GM18867 (cell line): Measurements from ENCODE around the gene CIP2A.

Experiments
- ATAC-seq: cut with Tn5 transposase; IDR thresholded peaks from one replicate; pipeline ENCODE4 v1.9.1; 2021; ENCODE audit warnings: mild to moderate bottlenecking, moderate library complexity; ENCODE audit not compliant: unreplicated experiment

The CIP2A gene

DNA sequence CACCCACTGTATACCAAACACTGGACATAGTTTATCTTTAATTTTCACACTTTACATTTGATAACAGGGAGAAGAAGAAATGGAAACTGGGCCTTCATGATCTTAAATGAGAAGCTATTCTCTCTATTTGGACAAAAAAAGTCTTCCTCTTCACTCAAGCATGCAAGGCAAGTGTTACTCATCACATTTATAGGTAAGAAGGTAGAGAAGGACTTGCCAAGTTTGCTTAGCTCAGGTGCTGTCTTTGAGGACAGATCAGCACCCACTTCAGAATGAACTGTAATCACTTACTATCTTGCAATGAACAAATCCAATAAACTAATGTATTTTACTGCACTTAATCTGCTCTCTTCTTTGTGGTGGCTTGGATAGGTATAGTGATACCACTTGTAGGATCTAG, 77.7 kb downstream of the CIP2A start:
- ATAC-seq: no peak

DNA sequence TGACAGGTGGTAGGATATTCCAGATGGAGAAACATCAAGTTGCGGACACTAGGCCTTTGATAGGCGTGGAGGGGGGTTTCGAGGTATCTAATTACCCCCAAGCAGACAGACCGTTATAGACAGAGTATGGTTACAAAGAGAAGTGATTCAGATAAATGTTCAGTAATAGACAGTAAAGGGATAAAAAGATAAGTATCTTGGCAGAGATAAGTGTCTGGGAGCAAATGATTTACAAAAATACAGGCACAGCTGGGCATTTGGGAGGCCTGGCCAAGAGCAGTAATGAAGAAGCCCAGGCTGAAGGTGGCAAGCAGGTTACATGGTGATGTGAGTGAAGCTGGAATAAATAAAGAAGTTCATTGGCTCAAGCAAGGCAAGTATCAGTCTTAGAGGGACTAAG, 78.2 kb downstream of the CIP2A start:
- no peak for ATAC-seq

DNA sequence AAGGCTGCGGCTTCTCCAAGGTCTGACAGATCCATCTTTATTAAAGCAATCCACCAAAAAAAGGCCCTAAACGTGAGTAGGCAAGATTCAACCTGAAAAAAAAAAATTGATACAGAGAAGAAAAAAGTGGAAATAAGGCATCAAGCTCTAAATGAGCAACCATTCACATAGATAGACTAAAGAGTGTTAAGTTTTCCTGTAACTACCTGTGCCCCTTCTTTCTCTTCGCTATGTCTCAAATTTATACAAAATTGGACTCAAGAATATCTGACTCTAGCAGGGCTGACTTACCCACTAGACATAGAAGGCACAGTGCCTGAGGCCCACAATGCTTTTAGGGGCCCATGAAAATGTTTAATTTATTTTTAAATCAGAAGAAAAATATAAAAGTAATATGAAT, 78.7 kb downstream of the CIP2A start, which contains the start of gene MYH15:
MYH15 (minus strand) TSS at position 101 of the 400 bp plus-strand sequence; CDS start at position 35, 66 bp downstream.
- ATAC-seq: no peak

DNA sequence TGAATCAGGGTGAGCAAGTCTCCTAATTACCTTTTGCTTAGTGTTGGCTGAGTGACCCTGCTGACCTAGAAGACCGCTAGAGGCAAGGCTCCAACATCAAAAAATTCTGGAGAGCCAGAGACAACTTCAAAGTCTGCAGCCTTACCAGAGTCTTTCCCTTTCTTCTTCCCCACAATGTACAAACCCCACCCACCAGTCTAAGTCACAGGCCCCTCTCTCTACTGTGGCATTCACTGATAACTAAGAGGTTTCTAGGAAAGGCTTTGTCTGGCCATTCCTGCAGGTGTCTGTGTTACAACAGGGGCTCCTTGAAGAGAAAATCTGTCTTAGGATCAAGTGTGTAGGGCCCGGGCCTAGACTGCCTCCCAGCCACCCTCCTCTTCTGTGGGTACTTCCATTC, 79.4 kb downstream of the CIP2A start:
- ATAC-seq: no peak

DNA sequence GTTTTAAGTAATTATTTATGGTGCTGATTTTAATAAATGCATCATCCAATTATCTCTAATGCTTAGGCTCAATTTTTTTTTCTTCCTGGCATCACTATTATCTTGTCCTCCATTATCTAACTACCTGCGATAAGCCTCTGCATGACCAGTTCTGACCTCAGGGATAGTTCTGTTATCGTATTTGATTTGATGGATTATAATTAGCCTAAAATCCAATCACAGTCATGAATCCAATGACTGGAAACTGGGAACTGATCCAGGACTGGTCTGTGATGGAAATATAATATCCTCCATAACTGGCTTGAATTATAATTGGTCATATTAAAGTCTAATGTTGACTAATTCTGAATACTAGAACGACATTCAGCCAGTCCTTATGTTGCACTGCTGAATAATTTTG, 80.0 kb downstream of the CIP2A start:
- no peak for ATAC-seq

DNA sequence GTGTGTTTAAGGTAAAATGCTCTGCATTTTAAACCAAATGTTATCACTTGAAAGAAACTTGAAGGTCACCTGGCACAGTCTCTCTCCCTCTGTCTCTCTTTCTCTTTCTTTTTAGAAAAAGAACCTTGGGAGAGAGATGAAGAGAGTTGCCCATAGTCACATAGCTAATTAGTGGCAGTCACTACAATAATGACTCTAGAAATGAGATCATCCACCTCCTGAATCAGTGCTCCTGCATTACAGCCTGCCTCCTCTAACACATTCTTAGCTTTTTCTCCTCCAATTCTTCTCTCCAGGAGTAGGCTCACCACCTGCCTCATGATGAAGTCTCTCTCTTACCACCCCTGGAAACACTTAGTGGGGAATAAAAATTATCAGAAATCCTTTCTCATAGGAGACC, 81.3 kb downstream of the CIP2A start:
- no peak for ATAC-seq

DNA sequence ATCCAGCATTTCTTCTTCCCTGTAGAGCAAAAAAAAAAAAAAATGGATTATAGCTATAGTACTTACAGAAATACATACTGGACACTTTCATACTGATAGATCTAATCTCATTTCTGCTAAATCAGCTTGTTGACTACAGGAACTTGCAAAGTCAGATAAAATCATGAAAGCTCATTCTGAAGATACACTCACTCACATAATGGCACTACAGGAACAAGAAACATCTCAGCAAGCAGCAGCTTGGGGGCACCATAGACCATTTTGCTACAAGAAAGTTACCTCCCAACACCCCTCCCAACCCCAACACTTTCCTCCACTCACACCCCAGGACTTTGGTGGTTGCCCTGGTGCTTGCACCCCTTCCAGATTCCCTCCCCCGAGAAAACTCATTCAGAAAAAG, 83.4 kb downstream of the CIP2A start:
- ATAC-seq: no peak

DNA sequence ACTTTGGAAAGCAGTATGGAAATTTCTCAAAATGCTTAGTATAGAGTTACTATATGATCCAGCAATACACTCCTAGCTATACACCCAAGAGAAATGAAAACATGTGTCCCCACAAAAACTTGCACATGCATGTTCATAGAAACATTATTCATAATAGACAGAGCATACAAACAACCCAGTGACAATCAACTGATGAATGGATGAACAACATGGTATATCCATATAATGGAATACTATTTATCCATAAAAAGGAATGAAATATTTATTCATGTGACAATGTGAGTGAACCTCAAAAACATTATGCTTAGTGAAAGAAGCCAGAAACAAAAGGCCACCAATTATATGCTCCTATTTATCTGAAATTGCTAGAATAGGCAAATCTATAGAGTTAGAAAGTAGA, 85.5 kb downstream of the CIP2A start:
- no peak for ATAC-seq

DNA sequence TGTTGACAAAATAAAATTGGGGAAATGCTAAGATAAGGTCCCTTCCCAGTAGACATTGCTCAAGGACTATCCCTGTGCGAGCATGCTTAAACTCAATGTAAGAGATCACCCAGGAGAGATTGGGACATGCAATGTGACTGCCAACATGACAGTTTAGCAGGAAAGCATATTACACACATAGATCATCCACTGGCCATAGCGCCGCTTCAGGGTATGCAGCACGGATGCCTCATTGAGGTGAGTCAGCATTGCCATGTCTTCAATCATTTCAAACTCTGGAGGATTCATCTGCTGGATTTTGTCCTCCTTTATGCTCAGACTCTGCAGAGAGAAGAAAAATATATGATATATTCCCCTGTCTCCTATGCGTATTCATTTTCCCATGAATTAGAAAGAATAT, 87.7 kb downstream of the CIP2A start:
- ATAC-seq: no peak

DNA sequence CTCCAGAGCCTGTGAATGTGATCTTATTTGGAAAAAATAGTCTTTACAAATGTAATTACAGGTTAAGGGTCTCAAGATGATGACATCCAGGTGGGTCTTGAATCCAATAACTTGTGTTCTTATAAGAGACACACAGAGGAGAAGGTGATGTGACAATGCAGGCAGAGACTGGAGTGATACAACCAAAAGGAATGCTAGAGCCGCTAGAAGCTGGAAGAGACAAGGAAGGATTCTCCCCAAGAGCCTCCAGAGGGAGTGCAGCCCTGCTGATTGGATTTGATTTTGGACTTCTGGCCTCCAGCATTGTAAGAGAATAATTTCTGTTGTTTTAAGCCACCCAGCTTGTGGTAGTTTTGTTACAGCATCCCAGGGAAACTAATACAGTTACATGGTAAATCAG, 88.5 kb downstream of the CIP2A start:
- no peak for ATAC-seq
